Iris pigment epithelial cell (primary cell): ENCODE data around the gene CC2D2B.
A peak's percentile ranks its signal among the peaks of the same experiment; 100 is the strongest.
"Not testable (repeated sequence)": the region's sequence is repeated elsewhere in the genome, so short reads cannot be mapped to it uniquely, and the experiment has no call there.

Experiments
- DNase-seq: peaks from one replicate; pipeline ENCODE4 v3.0.0-alpha.2; 2011; ENCODE audit warnings: low read depth

Gene CC2D2B

DNA sequence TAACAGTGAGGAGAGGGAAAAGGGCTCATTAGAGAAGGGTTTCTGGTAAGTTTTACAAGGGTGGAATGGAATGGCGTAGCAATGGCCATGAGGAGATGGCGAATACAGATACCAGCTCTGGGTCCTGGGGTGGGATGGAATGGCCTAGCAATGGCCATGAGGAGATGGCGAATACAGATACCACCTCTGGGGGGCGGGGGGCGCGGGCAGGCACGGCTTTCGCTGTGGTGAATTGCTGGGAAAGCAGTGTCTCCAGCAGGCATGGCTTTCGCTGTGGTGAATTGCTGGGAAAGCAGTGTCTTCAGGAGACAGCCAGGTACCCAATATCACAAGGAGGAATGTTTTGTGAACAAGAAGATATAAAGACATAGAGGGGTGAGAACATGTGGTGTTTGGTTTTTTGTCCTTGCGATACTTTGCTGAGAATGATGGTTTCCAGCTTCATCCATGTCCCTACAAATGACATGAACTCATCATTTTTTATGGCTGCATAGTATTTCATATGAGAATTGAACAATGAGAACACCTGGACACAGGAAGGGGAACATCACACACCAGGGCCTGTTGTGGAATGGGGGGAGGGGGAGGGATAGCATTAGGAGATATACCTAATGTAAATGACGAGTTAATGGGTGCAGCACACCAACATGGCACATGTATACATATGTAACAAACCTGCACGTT, 1.7 kb upstream of the CC2D2B start:
- not testable (repeated sequence) for DNase-seq

- peak; percentile 78 for DNase-seq
Measured at GRCh38 chr10:95906677-95907455, 909 bp upstream of the CC2D2B start.

- no peak for DNase-seq
Measured at GRCh38 chr10:95908450-95908849, 675 bp downstream of the CC2D2B start.

GRCh38 chr10:95909561-95909960, 1.8 kb downstream of the CC2D2B start:
- no peak for DNase-seq

- DNase-seq: not testable (repeated sequence)
Measured at GRCh38 chr10:95916039-95916438, 8.3 kb downstream of the CC2D2B start.

DNA sequence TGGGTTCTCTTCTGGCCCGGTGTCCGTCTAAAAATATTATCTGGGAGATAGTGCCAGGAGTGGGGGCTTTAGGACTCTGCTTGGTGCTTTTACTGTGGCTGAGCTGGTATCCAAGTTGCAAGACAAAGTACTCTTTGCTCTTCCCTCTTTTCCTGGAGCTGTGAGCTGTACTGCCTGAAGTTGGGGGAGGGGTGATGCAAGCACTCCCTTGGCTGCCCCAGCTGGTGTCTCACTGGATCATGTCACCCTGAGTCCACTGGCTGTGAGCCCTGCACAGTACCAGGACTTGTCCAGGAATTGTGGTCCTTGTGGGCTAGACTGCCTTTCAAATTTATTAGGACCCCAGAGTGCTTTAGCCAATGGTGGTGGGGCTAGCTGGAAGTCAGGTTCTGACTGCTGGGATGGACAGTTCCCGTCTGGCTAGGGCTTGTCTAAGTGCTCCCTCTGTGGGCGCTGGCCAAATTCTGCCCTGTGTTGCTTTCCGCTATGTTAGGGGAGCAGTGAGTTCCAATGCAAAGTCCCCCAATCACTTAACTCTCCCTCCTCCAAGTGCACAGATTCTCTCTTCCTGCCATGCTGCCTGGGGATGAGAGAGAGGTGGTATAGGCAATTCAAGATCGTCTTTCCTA, 13.1 kb downstream of the CC2D2B start:
- no peak for DNase-seq

DNA sequence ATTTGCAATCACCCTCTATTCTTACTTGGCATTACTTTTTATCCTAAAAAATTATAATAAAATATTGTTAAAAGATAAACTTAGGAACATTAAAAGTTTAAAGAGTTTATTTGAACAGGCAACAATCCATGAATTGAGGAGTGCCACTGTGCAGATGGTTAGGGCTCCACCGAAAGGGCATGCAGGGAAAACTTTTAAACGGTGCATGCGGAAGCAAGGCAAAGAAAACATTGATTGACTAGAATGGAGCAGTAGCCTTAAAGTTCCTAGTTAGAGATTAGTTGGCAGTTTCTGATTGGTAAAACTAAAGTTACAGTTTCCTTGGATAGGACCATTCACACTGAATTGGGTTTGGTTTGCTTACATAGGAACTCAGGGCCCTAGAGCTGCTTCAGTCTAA, 17.3 kb downstream of the CC2D2B start:
- no peak for DNase-seq

- no peak for DNase-seq
Measured at GRCh38 chr10:95935429-95935828, 27.7 kb downstream of the CC2D2B start.

GRCh38 chr10:95941115-95941514, 33.3 kb downstream of the CC2D2B start:
- no peak for DNase-seq

DNA sequence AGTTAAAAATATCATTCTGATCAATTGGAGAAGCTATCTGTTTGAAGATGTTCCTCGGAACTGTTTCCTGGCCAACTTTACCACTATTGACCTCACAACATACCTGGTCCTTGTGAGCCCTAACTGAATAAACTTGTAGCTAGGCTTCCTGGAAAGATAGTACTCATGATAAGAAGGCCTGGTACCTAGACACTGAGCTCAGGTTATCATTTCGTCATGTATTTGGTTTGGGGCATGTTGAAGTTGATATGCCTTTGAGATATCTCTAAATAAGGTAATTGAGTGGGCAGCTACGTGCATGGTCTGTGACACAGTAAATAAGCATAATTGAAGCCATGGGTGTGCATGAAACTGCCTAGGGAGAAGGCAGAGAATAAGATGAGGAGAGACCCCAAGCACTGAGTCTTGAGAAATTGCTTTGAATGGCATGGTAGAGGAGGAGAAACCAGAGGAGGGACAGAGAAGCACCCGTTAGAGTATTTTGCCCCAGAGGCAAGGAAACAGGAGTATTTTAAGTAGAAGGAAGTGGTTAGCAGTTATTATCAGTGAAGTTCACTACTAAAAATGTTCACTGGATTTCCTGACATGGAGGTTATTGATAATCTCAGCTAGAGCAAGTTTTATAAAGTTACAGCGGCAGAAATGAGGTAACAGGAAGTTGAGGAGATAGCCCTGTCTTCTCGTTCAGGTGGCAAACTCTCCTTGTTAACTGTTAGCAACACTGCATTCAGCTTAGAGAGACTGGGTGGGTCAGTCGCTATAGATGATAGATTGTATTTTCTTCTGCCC, 55.6 kb downstream of the CC2D2B start:
- DNase-seq: no peak

GRCh38 chr10:95963991-95964389, 56.2 kb downstream of the CC2D2B start:
- DNase-seq: no peak

GRCh38 chr10:95964756-95965155, 57.0 kb downstream of the CC2D2B start:
- peak; percentile 1 for DNase-seq

DNA sequence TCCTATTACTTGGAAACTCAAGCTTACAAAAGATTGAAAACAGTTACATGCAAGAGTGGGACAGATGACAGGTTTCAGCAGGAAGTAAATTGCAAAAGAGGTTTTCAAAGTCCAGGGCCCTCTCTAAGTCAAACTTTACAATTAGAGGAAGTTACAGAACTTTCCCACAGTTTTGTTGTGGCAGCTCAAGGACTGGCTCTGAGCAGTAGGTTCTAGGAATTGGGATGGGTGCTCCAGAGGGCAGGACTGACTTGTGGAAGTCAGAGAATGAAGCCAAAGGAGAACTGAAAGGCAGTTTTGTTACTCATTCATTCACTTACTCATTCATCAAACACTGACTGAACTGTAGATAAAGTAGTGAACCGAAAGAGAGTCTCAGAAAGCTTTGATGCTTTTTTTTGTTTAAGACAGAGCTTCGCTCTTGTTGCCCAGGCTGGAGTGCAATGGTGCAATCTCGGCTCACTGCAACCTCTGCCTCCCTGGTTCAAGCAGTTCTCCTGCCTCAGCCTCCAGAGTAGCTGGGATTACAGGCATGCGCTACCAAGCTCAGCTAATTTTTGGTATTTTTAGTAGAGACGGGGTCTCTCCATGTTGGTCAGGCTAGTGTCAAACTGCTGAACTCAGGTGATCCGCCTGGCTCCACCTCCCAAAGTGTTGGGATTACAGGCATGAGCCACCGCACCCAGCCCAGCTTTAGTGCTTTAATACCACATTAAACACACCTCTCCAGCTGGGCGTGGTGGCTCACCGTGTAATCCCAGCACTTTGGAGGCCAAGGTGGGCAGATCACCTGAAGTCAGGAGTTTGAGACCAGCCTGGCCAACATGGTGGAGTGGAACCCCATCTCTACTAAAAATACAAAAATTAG, 68.8 kb downstream of the CC2D2B start:
- DNase-seq: no peak

DNA sequence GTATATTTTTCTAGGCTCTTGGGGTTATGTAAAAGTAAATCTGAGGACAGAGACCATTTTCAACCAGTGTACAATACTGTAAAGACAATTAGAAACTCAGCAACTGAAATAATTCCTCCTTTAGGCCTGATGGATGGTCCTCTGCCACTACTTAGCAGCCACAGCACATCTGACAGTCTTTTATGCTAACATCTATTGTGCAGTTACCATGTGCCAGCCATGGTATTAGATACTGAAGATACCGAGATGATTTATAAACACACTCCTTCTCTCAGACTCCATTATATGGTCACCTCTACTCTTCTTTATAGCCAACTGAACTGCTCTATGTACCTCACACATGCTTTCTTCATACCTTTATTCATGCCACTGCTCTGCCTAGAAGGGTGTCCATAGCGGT, 74.4 kb downstream of the CC2D2B start:
- DNase-seq: no peak

- no peak for DNase-seq
Measured at GRCh38 chr10:95987685-95988426, 80.1 kb downstream of the CC2D2B start.

DNA sequence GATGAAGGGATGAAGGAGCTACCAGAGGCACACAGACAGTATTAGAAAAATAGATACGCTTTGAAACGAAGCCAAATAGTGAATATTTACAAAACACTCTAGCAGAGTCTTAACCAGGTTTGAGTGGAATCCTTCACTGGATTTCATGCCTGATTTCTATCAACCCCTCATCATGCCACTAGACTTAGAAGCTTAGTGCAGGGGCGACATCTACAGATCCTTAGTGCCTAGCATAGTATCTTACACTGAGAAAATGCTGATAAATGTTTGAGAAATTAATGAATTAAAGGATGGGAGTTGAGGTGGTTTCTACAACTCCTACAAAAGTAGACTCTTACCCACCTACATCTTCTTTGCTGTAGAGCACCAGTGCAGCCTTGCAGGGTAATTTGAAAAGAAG, 80.9 kb downstream of the CC2D2B start:
- DNase-seq: no peak

DNA sequence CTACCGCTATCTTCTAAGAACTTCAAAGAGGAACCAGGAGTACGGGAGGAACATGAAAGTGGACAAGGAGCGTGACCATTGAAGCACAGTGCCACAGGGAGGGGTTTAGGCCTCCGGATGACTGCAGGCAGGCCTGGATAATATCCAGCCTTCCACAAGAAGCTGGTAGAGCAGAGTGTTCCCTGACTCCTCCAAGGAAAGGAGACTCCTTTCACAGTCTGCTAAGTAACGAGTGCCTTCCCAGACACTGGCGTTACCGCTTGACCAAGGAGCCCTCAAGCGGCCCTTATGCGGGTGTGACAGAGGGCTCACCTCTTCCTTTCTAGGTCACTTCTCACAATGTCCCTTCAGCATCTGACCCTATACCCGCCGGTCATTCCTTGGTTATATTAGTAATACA, 86.6 kb downstream of the CC2D2B start:
- DNase-seq: not testable (repeated sequence)

- no peak for DNase-seq
Measured at GRCh38 chr10:95998255-95998784, 90.5 kb downstream of the CC2D2B start.

DNA sequence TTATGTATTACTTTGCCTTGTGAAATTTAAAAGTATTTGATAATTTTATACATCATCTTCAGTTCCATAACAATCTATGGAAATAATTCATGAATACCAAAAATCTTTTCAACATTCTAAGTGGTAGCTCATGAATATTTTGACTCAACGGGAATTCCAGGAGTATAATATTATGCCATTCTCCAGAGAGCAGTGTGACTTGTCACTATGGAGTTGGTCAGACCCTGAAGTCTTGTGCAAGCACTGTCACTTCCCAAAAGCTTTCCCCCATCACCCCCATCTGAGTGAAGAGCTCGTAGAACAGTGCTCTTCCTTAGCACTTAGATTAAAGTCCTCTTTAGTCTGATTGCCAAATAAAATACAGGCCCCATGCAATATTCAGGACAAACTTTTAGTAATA, 106.2 kb downstream of the CC2D2B start:
- no peak for DNase-seq

GRCh38 chr10:96014473-96015102, 106.8 kb downstream of the CC2D2B start:
- DNase-seq: no peak
